Activated CD4-positive, alpha-beta T cell treated with anti-CD3 and anti-CD28 coated beads, Interleukin-2, Interleukin-6, amounts not matched to agents 100 ng/mL and 50 ng/mL, durations not matched to agents 16 hours and 8 hours (primary cell): ENCODE data around the gene CUX1.
"Not testable (repeated sequence)": the region's sequence is repeated elsewhere in the genome, so short reads cannot be mapped to it uniquely, and the experiment has no call there.

Experiments used
- DNase-seq: peaks from one replicate; pipeline ENCODE4 v3.0.0-alpha.2; 2020

CUX1 gene

DNA sequence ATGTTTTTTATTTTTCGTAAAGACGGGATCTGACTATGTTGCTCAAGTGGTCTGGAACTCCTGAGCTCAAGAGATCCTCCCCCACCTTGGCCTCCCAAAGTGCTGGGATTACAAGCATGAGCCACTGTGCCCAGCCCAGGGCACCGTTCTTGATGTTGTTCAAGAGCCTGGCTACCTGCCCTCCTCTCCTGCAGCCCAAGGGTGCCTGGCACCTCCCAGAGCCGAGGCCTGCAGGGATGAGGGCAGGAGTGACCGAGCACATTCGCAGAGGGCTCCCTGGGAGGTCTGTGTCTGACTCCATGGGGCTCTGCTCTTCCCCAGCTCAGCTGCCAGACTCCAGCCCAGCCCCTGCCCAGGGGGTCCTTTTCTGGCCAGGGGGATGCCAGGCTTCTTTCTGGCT lies 484.6 kb downstream of the CUX1 start:
- no peak for DNase-seq

DNA sequence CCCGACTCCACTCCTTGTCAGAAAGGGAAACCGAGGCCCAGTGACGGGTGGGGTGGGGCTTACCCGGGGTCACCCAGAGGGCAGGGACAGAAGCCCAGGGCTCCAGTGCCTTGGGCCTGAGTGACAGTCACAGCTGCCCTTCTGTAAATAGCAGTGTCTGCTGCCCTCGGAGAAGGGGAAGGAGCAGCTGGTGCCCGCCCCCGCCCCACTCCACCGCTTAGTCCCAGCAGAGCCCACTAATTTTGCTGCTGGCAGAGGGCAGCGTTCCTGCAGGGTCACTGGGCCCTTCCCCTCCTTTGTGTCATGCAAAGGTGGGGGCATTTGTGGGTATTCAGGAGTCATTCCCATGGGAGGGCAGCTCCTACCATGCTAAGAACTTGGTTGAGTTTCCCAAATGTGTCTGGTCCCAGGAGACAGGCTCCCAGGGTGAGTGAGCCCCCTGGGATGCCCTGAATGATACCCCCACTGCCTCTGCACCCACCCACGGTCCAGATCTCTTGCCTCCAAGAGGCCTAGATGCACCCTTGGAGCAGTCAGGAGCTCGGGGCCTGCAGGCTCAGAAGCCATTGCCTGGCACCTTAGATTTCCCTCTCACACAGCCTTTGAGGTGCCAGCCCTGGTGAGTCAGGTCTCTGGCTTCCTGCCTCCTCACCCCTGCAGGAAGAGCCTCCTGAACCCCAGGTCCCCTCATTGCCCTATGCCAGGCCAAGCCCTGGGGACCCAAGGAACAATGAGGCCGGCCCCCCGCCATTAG lies 486.4 kb downstream of the CUX1 start:
- DNase-seq, result peak; percentile 22

GRCh38 chr7:102304668-102305067 lies 487.2 kb downstream of the CUX1 start:
- no peak for DNase-seq

GRCh38 chr7:102305414-102306268 lies 488.2 kb downstream of the CUX1 start:
- no peak for DNase-seq

- DNase-seq, result peak; percentile 75
Measured at GRCh38 chr7:102306916-102307677, 489.7 kb downstream of the CUX1 start.

DNA sequence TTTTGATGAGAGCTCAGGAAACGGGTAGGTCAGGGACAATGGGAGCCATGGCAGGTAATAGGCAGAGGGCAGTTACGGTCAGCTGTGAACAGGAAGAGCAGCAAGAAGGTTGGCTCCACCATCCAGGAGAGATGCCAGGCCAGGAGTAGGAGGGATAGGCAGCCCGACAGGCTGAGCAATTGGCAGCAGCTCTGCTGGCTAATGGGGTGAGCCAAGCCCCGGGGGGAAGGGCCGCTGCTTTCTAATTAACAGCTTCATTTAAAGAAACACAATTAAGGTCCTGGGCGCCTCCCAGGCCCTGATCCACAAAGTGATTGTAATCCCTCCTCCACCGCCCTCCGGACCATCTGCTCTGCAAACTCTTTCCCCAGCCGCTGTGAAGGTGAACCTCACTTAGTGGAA lies 493.0 kb downstream of the CUX1 start:
- no peak for DNase-seq

GRCh38 chr7:102312317-102312716 lies 494.9 kb downstream of the CUX1 start:
- no peak for DNase-seq

DNA sequence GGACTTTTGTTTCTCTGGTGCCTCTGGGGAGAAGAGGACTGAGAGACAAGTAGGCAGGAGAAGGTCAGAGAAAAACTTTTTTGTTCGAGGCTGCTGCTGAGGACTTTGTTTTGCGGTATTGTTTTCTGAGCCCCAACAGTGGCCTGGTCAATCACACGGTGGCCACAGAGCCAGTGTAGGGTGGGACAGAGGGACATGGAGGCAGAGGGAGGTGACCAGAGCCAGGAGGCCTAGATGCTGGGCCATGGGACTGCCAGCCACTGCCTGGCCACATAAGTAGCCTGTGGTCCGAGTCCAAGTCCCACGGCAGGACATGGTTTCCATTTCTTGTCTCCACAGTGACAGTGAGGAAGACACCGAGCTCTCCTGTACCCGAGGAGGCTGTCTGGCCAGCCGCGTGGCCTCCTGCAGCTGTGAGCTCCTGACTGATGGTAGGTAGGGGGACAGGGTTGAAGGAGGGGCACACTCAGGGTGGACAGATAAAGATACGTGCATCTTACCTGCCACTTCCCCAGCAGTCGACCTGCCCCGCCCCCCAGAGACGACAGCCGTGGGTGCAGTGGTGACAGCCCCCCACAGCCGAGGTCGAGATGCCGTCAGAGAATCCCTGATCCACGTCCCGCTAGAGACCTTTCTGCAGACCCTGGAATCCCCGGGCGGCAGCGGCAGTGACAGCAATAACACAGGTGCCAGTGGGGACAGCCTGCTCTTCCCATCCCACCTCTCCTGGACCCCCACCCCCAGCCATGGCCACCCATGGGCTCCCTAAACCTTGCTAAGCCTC lies 496.8 kb downstream of the CUX1 start:
- DNase-seq, result no peak

DNA sequence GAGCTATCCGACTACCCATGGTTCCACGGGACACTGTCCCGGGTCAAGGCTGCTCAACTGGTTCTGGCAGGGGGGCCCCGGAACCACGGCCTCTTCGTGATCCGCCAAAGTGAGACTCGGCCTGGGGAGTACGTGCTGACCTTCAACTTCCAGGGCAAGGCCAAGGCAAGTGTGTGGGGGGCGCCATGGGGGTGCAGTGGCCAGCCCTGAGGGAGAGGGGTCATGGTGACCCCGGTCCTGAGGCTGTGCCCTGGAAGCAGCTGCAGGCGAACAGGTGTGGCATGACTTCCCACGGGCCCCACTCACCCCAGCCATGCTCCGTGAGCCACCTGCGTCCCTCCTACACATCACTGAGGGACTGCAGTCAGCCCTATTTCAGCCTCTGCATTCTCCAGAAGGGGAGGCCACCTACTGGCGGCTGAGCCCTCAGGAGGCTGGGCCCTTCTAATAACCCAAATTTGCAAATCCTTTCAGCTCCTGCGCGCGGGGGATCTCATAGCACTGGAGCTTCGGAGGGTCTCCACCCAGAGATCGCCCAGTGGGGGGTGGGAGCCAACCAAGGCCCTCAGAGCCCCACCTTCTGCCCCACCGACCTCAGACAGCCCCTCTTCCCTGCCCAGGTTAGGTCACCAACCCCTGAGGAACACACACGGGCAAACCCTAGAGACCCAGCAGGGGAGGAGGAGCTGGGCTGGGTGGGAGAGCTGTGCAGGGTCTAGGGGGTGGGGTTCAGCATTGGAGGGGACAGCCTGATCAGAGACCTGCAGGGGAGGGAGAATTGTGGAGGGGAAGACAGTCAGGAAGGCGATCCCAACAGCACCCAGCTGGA lies 500.0 kb downstream of the CUX1 start:
- DNase-seq, result no peak

- no peak for DNase-seq
Measured at GRCh38 chr7:102318482-102318971, 501.1 kb downstream of the CUX1 start.

DNA sequence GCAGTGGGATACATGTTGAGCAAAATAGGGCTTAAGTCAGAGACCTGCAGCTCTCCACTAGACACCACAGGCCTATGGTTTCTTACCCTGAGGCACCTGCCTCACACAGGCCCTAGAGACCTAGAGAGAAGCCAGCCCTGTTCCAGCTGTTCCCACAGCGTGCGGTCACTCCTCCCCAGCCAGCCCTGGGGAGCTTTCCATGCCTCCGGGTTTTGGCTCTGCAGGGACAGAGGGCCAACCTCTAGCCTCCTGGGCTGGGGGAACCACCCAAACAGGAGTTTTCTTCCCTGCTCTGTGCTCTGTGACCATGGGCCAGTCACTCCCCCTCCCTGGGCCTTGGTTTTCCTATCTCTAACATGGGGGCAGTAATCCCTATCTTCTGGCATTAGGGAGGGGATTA lies 502.2 kb downstream of the CUX1 start:
- no peak for DNase-seq

- no peak for DNase-seq
Measured at GRCh38 chr7:102320181-102320580, 502.8 kb downstream of the CUX1 start.

GRCh38 chr7:102320601-102321350 lies 503.4 kb downstream of the CUX1 start:
- no peak for DNase-seq

- no peak for DNase-seq
Measured at GRCh38 chr7:102321351-102322201, 504.1 kb downstream of the CUX1 start.

DNA sequence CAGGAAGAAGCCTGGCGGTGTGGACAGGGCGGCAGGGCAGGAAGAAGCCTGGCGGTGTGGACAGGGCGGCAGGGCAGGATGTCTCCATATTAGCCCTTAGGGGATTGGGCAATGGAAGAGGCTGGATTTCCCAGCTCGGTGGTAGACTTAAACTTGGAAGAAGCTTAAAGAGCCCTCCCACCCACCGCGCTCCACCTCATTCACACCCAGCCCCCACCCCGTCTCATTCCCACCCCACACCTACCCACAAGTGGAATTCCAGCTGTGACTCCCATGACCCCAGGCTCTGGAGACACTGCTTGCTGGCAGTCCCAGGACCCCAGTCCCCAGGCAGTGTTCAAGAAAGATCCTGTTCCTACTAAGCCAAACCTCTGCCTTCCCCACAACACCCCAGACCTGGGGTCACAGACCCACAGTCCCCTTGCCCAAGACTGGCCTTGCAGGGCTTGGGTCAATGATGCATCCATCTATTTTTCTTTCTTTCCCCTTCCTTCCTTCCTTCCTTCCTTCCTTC lies 504.8 kb downstream of the CUX1 start:
- no peak for DNase-seq

DNA sequence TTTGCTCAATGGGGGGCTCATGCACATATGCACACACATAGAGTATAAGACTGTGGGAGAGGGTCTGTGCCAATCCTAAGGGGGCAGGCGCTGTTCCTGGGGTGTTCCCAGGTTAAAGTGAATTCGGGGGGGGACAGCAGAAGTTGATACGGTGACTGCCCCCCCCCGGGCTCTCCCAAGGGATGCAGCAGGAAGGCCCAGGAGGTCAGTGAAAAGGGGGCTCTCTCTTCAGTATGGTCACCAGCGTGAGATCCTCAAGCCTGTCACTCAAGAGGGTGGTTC lies 506.4 kb downstream of the CUX1 start:
- no peak for DNase-seq

GRCh38 chr7:102325106-102325505 lies 507.7 kb downstream of the CUX1 start:
- not testable (repeated sequence) for DNase-seq

- DNase-seq, result no peak
Measured at GRCh38 chr7:102326157-102326889, 508.9 kb downstream of the CUX1 start.

GRCh38 chr7:102327183-102327582 lies 509.8 kb downstream of the CUX1 start:
- not testable (repeated sequence) for DNase-seq
